ENCODE measurements around the gene RTN1. TPM values are rescaled to one million over a fixed set of nuclear protein-coding genes. Genes with fewer than 3 reads are reported as not detected.

The RTN1 gene
- total RNA-seq, 1 donor from 2014 or later, result 18.0 TPM

- H3K36me3 Mint-ChIP-seq (ENCODE audit: low read depth), result no peaks in the 10 kb centered on the region
- no peaks in the 10 kb centered on the region for H3K9me3 Mint-ChIP-seq
- no peaks in the 10 kb centered on the region for H3K27me3 Mint-ChIP-seq (ENCODE audit: low read depth)
- DNase-seq (ENCODE audit: low read depth, low spot score), result no peak
- H3K4me3 Mint-ChIP-seq, result no peak overlapping the region
- no peak overlapping the region for H3K27ac Mint-ChIP-seq (ENCODE audit: unreplicated experiment)
- TF ChIP-seq CTCF (conservative IDR thresholded peaks at IDR 0.05), result no peak
- H3K4me1 Mint-ChIP-seq, result no peaks in the 10 kb centered on the region
Observed at GRCh38 chr14:59711080-59711479, 159.5 kb downstream of the RTN1 start.

DNA sequence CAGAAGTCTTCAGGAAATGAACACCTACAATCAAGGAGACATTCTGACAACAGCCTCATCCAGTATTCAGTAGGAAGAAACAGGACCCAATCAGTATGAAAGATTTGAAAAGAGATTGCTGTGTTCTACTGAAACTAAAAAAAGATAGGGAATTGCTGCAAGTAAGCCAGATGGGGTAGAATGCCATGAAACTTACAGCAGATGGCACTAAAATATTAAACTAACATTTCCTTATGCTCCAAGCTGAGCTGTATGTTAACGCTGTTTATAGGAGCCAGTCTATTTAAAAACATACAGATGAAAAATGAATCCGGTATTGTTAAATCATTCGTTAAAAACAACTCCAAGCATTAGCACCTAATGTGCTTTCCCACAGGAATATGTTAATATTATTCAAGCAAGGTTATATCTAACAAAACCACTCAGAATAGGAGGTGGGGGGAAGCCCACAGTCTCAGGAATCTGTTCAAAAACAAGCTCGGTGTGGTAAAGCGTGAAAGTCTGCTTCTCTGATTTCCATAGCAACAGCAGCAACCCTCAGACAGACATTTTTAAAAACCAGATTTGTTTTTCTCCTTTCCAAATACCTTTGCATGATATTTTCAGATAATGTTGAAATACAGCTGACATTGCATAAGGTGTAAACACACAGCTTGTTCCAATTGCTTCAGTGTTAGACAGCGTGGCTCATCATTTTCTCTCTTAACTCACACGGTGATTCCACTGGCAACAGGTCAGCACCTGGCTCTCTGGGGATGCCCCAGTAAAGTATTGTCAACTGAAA is 162.6 kb downstream of the RTN1 start:
- TF ChIP-seq CTCF (conservative IDR thresholded peaks at IDR 0.05), result no peak
- Mint-ChIP-seq H3K27ac (ENCODE audit: unreplicated experiment) (no peak overlapping the region), H3K4me1 (no peaks in the 10 kb centered on the region)

GRCh38 chr14:59705866-59706265 is 164.7 kb downstream of the RTN1 start:
- no peak for TF ChIP-seq CTCF (conservative IDR thresholded peaks at IDR 0.05)
- no peaks in the 10 kb centered on the region for H3K4me1 Mint-ChIP-seq
- DNase-seq (ENCODE audit: low read depth, low spot score), result no peak
- H3K36me3 Mint-ChIP-seq (ENCODE audit: low read depth), result peaks cover 3% of the 10 kb centered on the region
- H3K27me3 Mint-ChIP-seq (ENCODE audit: low read depth), result no peaks in the 10 kb centered on the region
- H3K9me3 Mint-ChIP-seq, result peaks cover 7% of the 10 kb centered on the region
- H3K27ac Mint-ChIP-seq (ENCODE audit: unreplicated experiment), result no peak overlapping the region
- no peak overlapping the region for H3K4me3 Mint-ChIP-seq

More for the DNA sequence above, 162.6 kb downstream of the RTN1 start:
- Mint-ChIP-seq H3K4me3 (no peak overlapping the region), H3K36me3 (ENCODE audit: low read depth) (peaks cover under 1% of the 10 kb centered on the region), H3K9me3 (peaks cover under 1% of the 10 kb centered on the region), H3K27me3 (ENCODE audit: low read depth) (no peaks in the 10 kb centered on the region)
- no peak for DNase-seq (ENCODE audit: low read depth, low spot score)

GRCh38 chr14:59705245-59705644 is 165.3 kb downstream of the RTN1 start:
- no peak for DNase-seq (ENCODE audit: low read depth, low spot score)
- no peaks in the 10 kb centered on the region for H3K27me3 Mint-ChIP-seq (ENCODE audit: low read depth)

DNA sequence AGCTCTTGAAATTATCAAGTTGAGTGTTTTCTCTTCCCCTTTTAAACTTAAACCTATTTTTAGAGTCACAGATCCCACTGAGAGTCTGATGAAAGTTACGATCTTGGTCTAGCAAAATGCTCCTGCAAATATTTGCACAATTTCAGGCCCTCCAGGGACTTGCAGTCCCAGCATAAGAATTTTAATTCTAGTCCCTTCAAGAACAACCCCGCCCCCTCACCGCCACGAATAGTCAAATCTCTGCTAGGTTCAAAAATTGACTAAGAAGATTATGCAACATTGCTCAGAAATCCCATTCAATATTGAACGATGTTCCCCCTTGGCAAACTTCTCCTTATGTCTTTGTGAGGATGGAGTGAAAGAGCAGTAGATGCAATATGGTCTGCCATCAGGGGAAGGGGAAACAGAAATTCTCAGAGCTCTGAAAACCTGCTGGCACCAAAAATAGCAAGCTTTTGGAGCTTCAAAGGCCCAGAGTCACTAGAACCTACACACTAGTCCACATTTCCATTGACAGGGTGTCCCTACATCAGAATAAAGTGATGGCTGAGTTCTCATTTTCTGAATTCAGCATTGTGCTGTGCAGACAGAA is 166.4 kb downstream of the RTN1 start:
- peaks cover 3% of the 10 kb centered on the region for H3K36me3 Mint-ChIP-seq (ENCODE audit: low read depth)
- H3K27me3 Mint-ChIP-seq (ENCODE audit: low read depth), result no peaks in the 10 kb centered on the region
- no peak for DNase-seq (ENCODE audit: low read depth, low spot score)
- H3K9me3 Mint-ChIP-seq, result peaks cover 7% of the 10 kb centered on the region
- no peak for TF ChIP-seq CTCF (conservative IDR thresholded peaks at IDR 0.05)
- H3K4me3 Mint-ChIP-seq, result no peak overlapping the region
- H3K27ac Mint-ChIP-seq (ENCODE audit: unreplicated experiment), result no peak overlapping the region
- no peaks in the 10 kb centered on the region for H3K4me1 Mint-ChIP-seq

More at GRCh38 chr14:59705245-59705644, 165.3 kb downstream of the RTN1 start:
- no peak for TF ChIP-seq CTCF (conservative IDR thresholded peaks at IDR 0.05)
- Mint-ChIP-seq H3K27ac (ENCODE audit: unreplicated experiment) (no peak overlapping the region), H3K36me3 (ENCODE audit: low read depth) (peaks cover 3% of the 10 kb centered on the region), H3K4me3 (no peak overlapping the region), H3K9me3 (peaks cover 7% of the 10 kb centered on the region), H3K4me1 (no peaks in the 10 kb centered on the region)
